NB4 (cell line): ENCODE results near the gene CACNA1B.

Source experiments
- CTCF ChIP-seq: IDR thresholded peaks from one replicate; pipeline ENCODE4 v1.5.1; 2012; ENCODE audit warnings: low read depth, low read length
- POLR2A ChIP-seq: IDR thresholded peaks from 2 replicates; pipeline ENCODE4 v1.6.1; 2011; ENCODE audit warnings: mild to moderate bottlenecking; ENCODE audit not compliant: insufficient read length; ENCODE audit errors: extremely low read depth

DNA sequence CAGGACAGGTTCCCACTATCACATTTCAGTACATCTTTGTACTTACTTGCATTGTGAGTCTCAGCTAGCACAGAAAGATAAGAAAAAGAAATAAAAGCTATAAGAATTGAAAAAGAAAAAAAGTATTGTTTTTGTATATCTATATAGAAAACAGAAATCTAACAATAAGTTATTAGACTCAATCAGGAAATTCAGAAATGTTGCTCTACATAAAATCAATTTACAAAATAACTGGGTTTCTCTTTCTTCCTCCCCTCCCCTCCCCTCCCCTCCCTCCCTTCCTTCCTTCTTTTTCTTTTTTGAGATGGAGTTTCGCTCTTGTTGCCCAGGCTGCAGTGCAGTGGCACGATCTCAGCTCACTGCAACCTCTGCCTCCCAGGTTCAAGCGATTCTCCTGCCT, 7.2 kb upstream of the CACNA1B start:
- TF ChIP-seq POLR2A (no peak), CTCF (no peak)
